Measurements from ENCODE around the gene MAD1L1. TPM values are rescaled to one million over a fixed set of nuclear protein-coding genes. Genes with fewer than 3 reads are reported as not detected.
"Not testable (repeated sequence)": the region's sequence is repeated elsewhere in the genome, so short reads cannot be mapped to it uniquely, and the experiment has no call there.

The MAD1L1 gene
- total RNA-seq, 1 experiment from 2014 or later = 61.5 TPM

GRCh38 chr7:2070151-2070763 lies 162.5 kb downstream of the MAD1L1 start:
- no peak for DNase-seq (ENCODE audit: low read depth)

GRCh38 chr7:2069472-2069860 lies 163.3 kb downstream of the MAD1L1 start:
- no peak for DNase-seq (ENCODE audit: low read depth)

- DNase-seq (ENCODE audit: low read depth) = no peak
Measured at GRCh38 chr7:2068693-2069471, 163.9 kb downstream of the MAD1L1 start.

GRCh38 chr7:2066251-2066919 lies 166.4 kb downstream of the MAD1L1 start:
- no peak for DNase-seq (ENCODE audit: low read depth)

GRCh38 chr7:2065528-2065927 lies 167.2 kb downstream of the MAD1L1 start:
- no peak for DNase-seq (ENCODE audit: low read depth)

- DNase-seq (ENCODE audit: low read depth) = no peak
Measured at GRCh38 chr7:2063563-2064260, 169.0 kb downstream of the MAD1L1 start.

GRCh38 chr7:2062648-2063047 lies 170.1 kb downstream of the MAD1L1 start:
- no peak for DNase-seq (ENCODE audit: low read depth)

GRCh38 chr7:2060701-2061100 lies 172.0 kb downstream of the MAD1L1 start:
- DNase-seq (ENCODE audit: low read depth) = peak; percentile 44

- no peak for DNase-seq (ENCODE audit: low read depth)
Measured at GRCh38 chr7:2059964-2060700, 172.6 kb downstream of the MAD1L1 start.

- not testable (repeated sequence) for DNase-seq (ENCODE audit: low read depth)
Measured at GRCh38 chr7:2058246-2058645, 174.5 kb downstream of the MAD1L1 start.

GRCh38 chr7:2055956-2056355 lies 176.8 kb downstream of the MAD1L1 start:
- DNase-seq (ENCODE audit: low read depth) = no peak

- no peak for DNase-seq (ENCODE audit: low read depth)
Measured at GRCh38 chr7:2054927-2055326, 177.8 kb downstream of the MAD1L1 start.

- no peak for DNase-seq (ENCODE audit: low read depth)
Measured at GRCh38 chr7:2053395-2053794, 179.3 kb downstream of the MAD1L1 start.

- no peak for DNase-seq (ENCODE audit: low read depth)
Measured at GRCh38 chr7:2052657-2053048, 180.1 kb downstream of the MAD1L1 start.

GRCh38 chr7:2051707-2052656 lies 180.8 kb downstream of the MAD1L1 start:
- DNase-seq (ENCODE audit: low read depth) = no peak

- DNase-seq (ENCODE audit: low read depth) = no peak
Measured at GRCh38 chr7:2050511-2050866, 182.3 kb downstream of the MAD1L1 start.

- no peak for DNase-seq (ENCODE audit: low read depth)
Measured at GRCh38 chr7:2049782-2050510, 182.8 kb downstream of the MAD1L1 start.

GRCh38 chr7:2049111-2049781 lies 183.5 kb downstream of the MAD1L1 start:
- DNase-seq (ENCODE audit: low read depth) = no peak

- DNase-seq (ENCODE audit: low read depth) = no peak
Measured at GRCh38 chr7:2048531-2048930, 184.2 kb downstream of the MAD1L1 start.
